Neutrophil (primary cell): ENCODE measurements around the gene VPS50.

Source experiments
- H3K27ac ChIP-seq: fragments of 200-600 bp; sonication (generic); 2 replicates; pipeline ENCODE4 v1.5.1; 2016; ENCODE audit warnings: mild to moderate bottlenecking, moderate library complexity
- H3K27me3 ChIP-seq: fragments of 200-600 bp; sonication (generic); 2 replicates; pipeline ENCODE4 v1.6.0; 2016; ENCODE audit warnings: mild to moderate bottlenecking
- H3K36me3 ChIP-seq: fragments of 200-600 bp; sonication (generic); 2 replicates; pipeline ENCODE4 v1.5.1; 2017
- H3K4me1 ChIP-seq, 2 experiments: fragments of 200-600 bp in 1 of 2; sonication (generic) in 1 of 2; 1 replicate in 1 of 2; 2 replicates in 1 of 2; pipeline versions ENCODE4 v1.5.1 to v1.6.1; 2013 to 2016; ENCODE audit warnings: low read depth in 1 of 2, low read length in 1 of 2, mild to moderate bottlenecking in 1 of 2, moderate library complexity in 1 of 2; ENCODE audit not compliant: control insufficient read depth in 1 of 2, insufficient read depth in 1 of 2
- H3K4me3 ChIP-seq, 2 experiments: fragments of 200-600 bp in 1 of 2; sonication (generic) in 1 of 2; 1 replicate in 1 of 2; 2 replicates in 1 of 2; pipeline ENCODE4 v1.5.1; 2013 to 2016; ENCODE audit warnings: low read depth in 1 of 2, low read length in 1 of 2, mild to moderate bottlenecking in 1 of 2, moderate library complexity in 1 of 2
- H3K9me3 ChIP-seq: fragments of 200-600 bp; sonication (generic); 2 replicates; pipeline ENCODE4 v1.5.1; 2016
- TF ChIP-seq, protein P1 (sequence below): fragments of 200-600 bp; sonication (generic); IDR thresholded peaks from 2 replicates; pipeline ENCODE4 v1.5.1; 2016; ENCODE audit warnings: antibody characterized with exemption

The VPS50 gene

DNA sequence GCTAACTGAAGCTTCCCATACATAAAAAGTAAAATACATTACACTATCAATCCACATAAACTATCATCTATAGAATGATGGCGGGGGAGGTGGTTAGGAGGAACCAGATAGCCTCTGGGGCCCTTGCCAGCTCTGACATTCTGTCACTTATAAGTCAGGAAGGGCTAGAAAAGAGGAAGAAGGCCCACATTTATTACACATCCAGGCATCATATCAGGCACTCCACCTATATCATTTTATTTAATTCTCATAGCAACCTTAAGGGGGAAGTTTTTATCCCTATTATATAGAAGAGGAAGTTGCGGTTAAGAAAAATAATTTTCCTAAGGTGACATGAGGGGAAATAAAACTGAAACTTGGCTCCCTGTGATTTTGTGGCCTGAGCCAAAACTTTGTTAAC, 35.8 kb upstream of the VPS50 start:
- TF ChIP-seq, protein P1, sequence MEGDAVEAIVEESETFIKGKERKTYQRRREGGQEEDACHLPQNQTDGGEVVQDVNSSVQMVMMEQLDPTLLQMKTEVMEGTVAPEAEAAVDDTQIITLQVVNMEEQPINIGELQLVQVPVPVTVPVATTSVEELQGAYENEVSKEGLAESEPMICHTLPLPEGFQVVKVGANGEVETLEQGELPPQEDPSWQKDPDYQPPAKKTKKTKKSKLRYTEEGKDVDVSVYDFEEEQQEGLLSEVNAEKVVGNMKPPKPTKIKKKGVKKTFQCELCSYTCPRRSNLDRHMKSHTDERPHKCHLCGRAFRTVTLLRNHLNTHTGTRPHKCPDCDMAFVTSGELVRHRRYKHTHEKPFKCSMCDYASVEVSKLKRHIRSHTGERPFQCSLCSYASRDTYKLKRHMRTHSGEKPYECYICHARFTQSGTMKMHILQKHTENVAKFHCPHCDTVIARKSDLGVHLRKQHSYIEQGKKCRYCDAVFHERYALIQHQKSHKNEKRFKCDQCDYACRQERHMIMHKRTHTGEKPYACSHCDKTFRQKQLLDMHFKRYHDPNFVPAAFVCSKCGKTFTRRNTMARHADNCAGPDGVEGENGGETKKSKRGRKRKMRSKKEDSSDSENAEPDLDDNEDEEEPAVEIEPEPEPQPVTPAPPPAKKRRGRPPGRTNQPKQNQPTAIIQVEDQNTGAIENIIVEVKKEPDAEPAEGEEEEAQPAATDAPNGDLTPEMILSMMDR, result no peak

DNA sequence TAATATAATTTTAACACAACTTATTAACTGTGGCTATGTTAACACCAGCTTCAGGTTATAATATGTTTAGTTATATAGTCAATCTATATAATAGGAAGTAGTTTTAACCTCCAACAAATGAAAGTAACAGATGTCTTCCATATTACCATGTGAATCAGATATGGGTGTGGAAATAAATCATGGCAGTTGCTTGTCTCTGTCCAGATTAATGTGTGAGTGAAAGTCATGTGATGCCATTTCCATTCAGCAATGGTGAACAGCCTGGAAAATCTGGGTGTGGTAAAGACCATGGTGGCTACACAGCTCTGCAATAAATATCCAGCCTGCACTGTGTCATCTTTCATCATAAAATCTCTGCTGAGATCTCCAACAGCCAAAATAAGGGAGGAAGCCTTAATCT, 33.7 kb upstream of the VPS50 start:
- TF ChIP-seq, protein P1, result no peak
- H3K4me3 ChIP-seq, result no peak overlapping the region
- H3K27ac ChIP-seq, result no peak overlapping the region
- H3K27me3 ChIP-seq, result no peaks in the 10 kb centered on the region
- H3K4me1 ChIP-seq, result no peaks in the 10 kb centered on the region
- no peaks in the 10 kb centered on the region for H3K9me3 ChIP-seq
- H3K36me3 ChIP-seq, result no peaks in the 10 kb centered on the region

More for the DNA sequence above, 35.8 kb upstream of the VPS50 start:
- no peaks in the 10 kb centered on the region for H3K9me3 ChIP-seq
- H3K4me1 ChIP-seq, result no peaks in the 10 kb centered on the region
- H3K4me3 ChIP-seq, result no peak overlapping the region
- H3K27me3 ChIP-seq, result peaks cover 9% of the 10 kb centered on the region
- H3K36me3 ChIP-seq, result no peaks in the 10 kb centered on the region
- no peak overlapping the region for H3K27ac ChIP-seq

DNA sequence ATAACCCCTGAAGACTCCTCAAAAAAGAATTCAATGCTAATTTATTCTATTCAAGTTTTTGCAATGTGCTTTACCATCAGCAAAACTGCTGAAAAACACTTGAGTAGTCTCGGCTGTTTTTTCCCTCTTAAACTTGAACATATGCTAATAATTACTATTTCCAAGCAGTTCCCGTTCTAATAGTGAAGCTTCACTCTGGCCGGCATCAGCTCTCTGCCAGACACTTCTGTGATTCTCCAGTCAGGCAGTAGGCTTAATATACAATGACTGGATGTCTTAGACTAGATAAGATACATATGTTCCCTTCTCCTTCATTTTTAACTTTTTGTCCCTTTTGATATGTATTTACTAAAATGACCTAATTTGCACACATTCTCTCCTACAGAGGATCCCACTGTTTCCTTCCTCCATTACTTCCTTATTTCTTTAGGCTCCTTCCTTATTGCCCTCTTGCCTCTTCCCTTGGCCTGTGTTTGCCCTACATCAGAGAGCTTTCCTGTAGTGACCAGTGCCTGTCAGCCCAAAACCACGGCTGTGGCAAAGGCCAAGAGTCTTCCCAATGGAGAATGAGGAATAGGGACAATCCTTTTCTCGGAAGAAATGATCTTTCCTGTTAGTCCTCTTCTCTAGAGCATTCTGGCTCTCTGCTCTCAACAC, 29.4 kb upstream of the VPS50 start:
- Histone ChIP-seq H3K27ac (no peak overlapping the region), H3K36me3 (no peaks in the 10 kb centered on the region), H3K4me3 (no peak overlapping the region), H3K4me1 (no peaks in the 10 kb centered on the region), H3K9me3 (no peaks in the 10 kb centered on the region), H3K27me3 (no peaks in the 10 kb centered on the region)
- TF ChIP-seq, protein P1, result no peak

DNA sequence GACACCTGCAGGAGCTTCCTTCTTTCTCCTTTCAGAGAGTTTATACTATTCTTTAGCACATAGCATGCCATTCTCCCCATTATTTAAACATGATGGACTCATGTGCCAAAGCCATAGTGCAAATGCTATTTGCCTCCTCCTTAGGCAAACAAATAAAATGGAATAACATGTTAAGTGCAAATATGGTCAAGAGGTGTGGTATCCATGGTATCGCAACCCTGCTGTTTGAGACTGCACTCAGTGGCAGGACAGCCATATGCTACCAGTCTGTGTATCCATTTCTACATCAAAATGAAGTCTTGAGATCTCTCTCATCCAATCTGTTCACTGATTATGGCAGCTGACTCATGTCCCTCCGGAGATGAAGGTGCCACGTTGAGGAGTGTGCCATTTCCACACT, 28.7 kb upstream of the VPS50 start:
- no peak overlapping the region for H3K4me3 ChIP-seq
- no peaks in the 10 kb centered on the region for H3K9me3 ChIP-seq
- TF ChIP-seq, protein P1, result no peak
- H3K27ac ChIP-seq, result no peak overlapping the region
- H3K27me3 ChIP-seq, result no peaks in the 10 kb centered on the region
- no peaks in the 10 kb centered on the region for H3K4me1 ChIP-seq
- H3K36me3 ChIP-seq, result no peaks in the 10 kb centered on the region

DNA sequence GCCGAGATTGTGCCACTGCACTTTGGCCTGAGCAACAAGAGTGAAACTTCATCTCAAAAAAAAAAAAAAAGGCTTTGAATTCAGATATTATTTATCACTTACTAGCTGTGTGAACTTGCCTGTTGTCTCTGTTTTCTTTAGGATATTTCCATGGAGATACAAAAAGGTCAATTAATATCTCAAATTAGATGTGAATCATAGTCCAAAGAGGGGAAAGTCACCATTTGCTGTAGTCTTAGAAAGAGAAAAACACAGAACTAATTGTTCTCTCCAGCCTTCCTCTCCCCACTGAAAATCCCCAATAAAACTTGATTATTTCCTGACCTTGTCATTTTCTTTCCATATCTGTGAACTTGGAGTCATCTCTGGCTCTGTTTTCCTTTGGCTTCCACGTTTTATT, 27.1 kb upstream of the VPS50 start:
- H3K4me1 ChIP-seq, result no peaks in the 10 kb centered on the region
- H3K27ac ChIP-seq, result no peak overlapping the region
- no peaks in the 10 kb centered on the region for H3K27me3 ChIP-seq
- H3K4me3 ChIP-seq, result no peak overlapping the region
- TF ChIP-seq, protein P1, result no peak
- H3K9me3 ChIP-seq, result no peaks in the 10 kb centered on the region
- no peaks in the 10 kb centered on the region for H3K36me3 ChIP-seq
